WTC11 (cell line): ENCODE measurements around the gene IGFBP5. TPM values are rescaled to one million over a fixed set of nuclear protein-coding genes. Genes with fewer than 3 reads are reported as not detected.

Experiments
- ATAC-seq: fragments of 200-7000 bp; cut with Tn5 transposase; 2 replicates; pipeline ENCODE4 v1.10.0; 2021; ENCODE audit warnings: mild to moderate bottlenecking, moderate library complexity
- CTCF ChIA-PET: fragments of 300-600 bp; sonication (Branson Sonifier 250); formaldehyde crosslinking; loops from one replicate; lab custom pipeline; 2021; ENCODE audit warnings: antibody characterized with exemption; lab: Charles Lee
- POLR2A ChIA-PET: fragments of 350-600 bp; sonication (Branson Sonifier 250); formaldehyde crosslinking; loops from one replicate; lab custom pipeline; 2021; ENCODE audit warnings: antibody characterized with exemption; lab: Charles Lee
- DNase-seq: peaks from one replicate; pipeline ENCODE4 v3.0.0; 2021; ENCODE audit warnings: low spot score
- H3K27ac Mint-ChIP-seq: 2 replicates; pipeline ENCODE4 v1.8.0; 2021; ENCODE audit warnings: mixed read lengths
- H3K27me3 Mint-ChIP-seq: 2 replicates; pipeline ENCODE4 v1.8.0; 2021; ENCODE audit warnings: low read depth, mild to moderate bottlenecking, moderate library complexity, mixed read lengths
- H3K36me3 Mint-ChIP-seq: 2 replicates; pipeline ENCODE4 v1.8.0; 2021; ENCODE audit warnings: mixed read lengths
- H3K4me1 Mint-ChIP-seq: 2 replicates; pipeline ENCODE4 v1.8.0; 2022; ENCODE audit warnings: mixed read lengths
- H3K4me3 Mint-ChIP-seq: 2 replicates; pipeline ENCODE4 v1.8.0; 2021; ENCODE audit warnings: mild to moderate bottlenecking, moderate library complexity, mixed read lengths
- H3K9me3 Mint-ChIP-seq: 2 replicates; pipeline ENCODE4 v1.8.0; 2021; ENCODE audit warnings: mixed read lengths
- AR ChIP-seq: fragments of 250-450 bp; sonication (Bioruptor Pico); IDR thresholded peaks from 2 replicates; pipeline ENCODE4 v1.9.0; 2021; ENCODE audit warnings: mild to moderate bottlenecking
- ATF6 ChIP-seq: sonication (generic); formaldehyde crosslinking; IDR thresholded peaks from 2 replicates; pipeline ENCODE4 v1.8.1; 2023; ENCODE audit warnings: mild to moderate bottlenecking, missing genetic modification reagents
- CREM ChIP-seq: sonication (generic); formaldehyde crosslinking; IDR thresholded peaks from 2 replicates; pipeline ENCODE4 v1.8.1; 2022; ENCODE audit warnings: mild to moderate bottlenecking, missing genetic modification reagents, moderate library complexity
- E2F1 ChIP-seq: sonication (generic); formaldehyde crosslinking; IDR thresholded peaks from 2 replicates; pipeline ENCODE4 v1.8.0; 2022; ENCODE audit warnings: mild to moderate bottlenecking, missing genetic modification reagents
- FOXK1 ChIP-seq: sonication (generic); formaldehyde crosslinking; IDR thresholded peaks from 2 replicates; pipeline ENCODE4 v1.8.0; 2022; ENCODE audit warnings: mild to moderate bottlenecking, moderate library complexity, missing genetic modification reagents
- MAX ChIP-seq: sonication (generic); formaldehyde crosslinking; IDR thresholded peaks from 2 replicates; pipeline ENCODE4 v1.8.0; 2022; ENCODE audit warnings: mild to moderate bottlenecking, missing genetic modification reagents
- NFYB ChIP-seq: sonication (generic); formaldehyde crosslinking; conservative IDR thresholded peaks from 2 replicates; pipeline ENCODE4 v1.8.0; 2022; ENCODE audit warnings: low read depth, missing genetic modification reagents
- NR1H2 ChIP-seq: sonication (generic); formaldehyde crosslinking; IDR thresholded peaks from 2 replicates; pipeline ENCODE4 v1.9.0; 2021; ENCODE audit warnings: mild to moderate bottlenecking, moderate library complexity, missing genetic modification reagents
- OVOL2 ChIP-seq: fragments of 250-450 bp; sonication (Bioruptor Pico); IDR thresholded peaks from 2 replicates; pipeline ENCODE4 v1.9.0; 2021; ENCODE audit warnings: mild to moderate bottlenecking, borderline replicate concordance
- RORB ChIP-seq: fragments of 250-450 bp; sonication (Bioruptor Pico); IDR thresholded peaks from 2 replicates; pipeline ENCODE4 v1.9.0; 2021; ENCODE audit warnings: mild to moderate bottlenecking
- SMAD4 ChIP-seq: sonication (generic); formaldehyde crosslinking; IDR thresholded peaks from 2 replicates; pipeline ENCODE4 v1.8.0; 2022; ENCODE audit warnings: mild to moderate bottlenecking, missing genetic modification reagents
- TEAD4 ChIP-seq: sonication (generic); formaldehyde crosslinking; IDR thresholded peaks from 2 replicates; pipeline ENCODE4 v1.8.0; 2022; ENCODE audit warnings: mild to moderate bottlenecking, missing genetic modification reagents
- TP53 ChIP-seq: sonication (generic); formaldehyde crosslinking; IDR thresholded peaks from 2 replicates; pipeline ENCODE4 v1.8.1; 2023; ENCODE audit warnings: mild to moderate bottlenecking, missing genetic modification reagents
- ZBTB21 ChIP-seq: sonication (generic); formaldehyde crosslinking; IDR thresholded peaks from 2 replicates; pipeline ENCODE4 v1.8.1; 2023; ENCODE audit warnings: mild to moderate bottlenecking, missing genetic modification reagents, borderline replicate concordance
- ZMAT4 ChIP-seq: fragments of 250-450 bp; sonication (Bioruptor Pico); IDR thresholded peaks from 2 replicates; pipeline ENCODE4 v1.9.0; 2021; ENCODE audit warnings: mild to moderate bottlenecking
- ZNF423 ChIP-seq: fragments of 250-450 bp; sonication (Bioruptor Pico); IDR thresholded peaks from 2 replicates; pipeline ENCODE4 v2.1.2; 2022; ENCODE audit warnings: mild to moderate bottlenecking, moderate library complexity
- ZNF532 ChIP-seq: fragments of 250-450 bp; sonication (Bioruptor Pico); IDR thresholded peaks from 2 replicates; pipeline ENCODE4 v1.9.0; 2021; ENCODE audit warnings: mild to moderate bottlenecking, borderline replicate concordance
- total RNA-seq: library from RNA; stranded (reverse); gene quantifications from 3 replicates; pipeline ENCODE4 v1.2.3, GENCODE V29; 2021

Gene IGFBP5
- total RNA-seq, 1 experiment from 2014 or later, result 5.3 TPM

GRCh38 chr2:216696751-216697560, 1.6 kb upstream of the IGFBP5 start:
- ChIA-PET CTCF (interaction anchor here (1.0 to 2.5 kb wide), 7 partner anchors 9 to 1016 kb away, joined by 4 to 19 read pairs (median 9); no protein-coding TSS in a partner anchor), POLR2A (no interaction called here)
- Mint-ChIP-seq H3K4me3 (no peak overlapping the region), H3K4me1 (peaks cover 21% of the 10 kb centered on the region), H3K27ac (no peak overlapping the region), H3K36me3 (no peaks in the 10 kb centered on the region), H3K9me3 (no peaks in the 10 kb centered on the region), H3K27me3 (peaks cover 27% of the 10 kb centered on the region)
- ATAC-seq, result no peak
- no peak for DNase-seq
- TF ChIP-seq AR (no peak), NFYB (CRISPR knock-in tag) (no peak), TP53 (CRISPR knock-in tag) (no peak), ZNF532 (CRISPR knock-in tag) (no peak)

GRCh38 chr2:216696321-216696720, 972 bp upstream of the IGFBP5 start:
- Mint-ChIP-seq H3K36me3 (no peaks in the 10 kb centered on the region), H3K27ac (no peak overlapping the region; the same call in 1 of the 2 replicates), H3K4me3 (no peak overlapping the region), H3K27me3 (peaks cover 30% of the 10 kb centered on the region), H3K4me1 (peaks cover 24% of the 10 kb centered on the region), H3K9me3 (no peaks in the 10 kb centered on the region)
- DNase-seq, result no peak
- ATAC-seq, result no peak
- ChIA-PET POLR2A (interaction anchor here (0.9 to 1.3 kb wide), 2 partner anchors 70 to 198 kb away, joined by 3 read pairs; partner anchors contain the start of gene RPL37A), CTCF (interaction anchor here (0.9 to 2.5 kb wide), 11 partner anchors 70 to 1017 kb away, joined by 3 to 18 read pairs (median 5); no protein-coding TSS in a partner anchor)
- no peak for TF ChIP-seq SMAD4 (CRISPR knock-in tag)
- no peak for TF ChIP-seq ZNF532 (CRISPR knock-in tag)
- TF ChIP-seq ZMAT4 (CRISPR knock-in tag), result no peak
- TF ChIP-seq FOXK1 (CRISPR knock-in tag), result no peak
- TF ChIP-seq MAX, result no peak
- TF ChIP-seq RORB (CRISPR knock-in tag), result no peak
- TF ChIP-seq ZNF423, result no peak
- no peak for TF ChIP-seq CREM
- no peak for TF ChIP-seq OVOL2 (CRISPR knock-in tag)
- no peak for TF ChIP-seq NR1H2 (CRISPR knock-in tag)
- no peak for TF ChIP-seq TEAD4
- TF ChIP-seq ZBTB21, result no peak
- TF ChIP-seq E2F1 (CRISPR knock-in tag), result no peak
- TF ChIP-seq ATF6 (CRISPR knock-in tag), result no peak
